CD14-positive monocyte (primary cell): ENCODE results near the gene B4GALT4. TPM values are rescaled to one million over a fixed set of nuclear protein-coding genes. Genes with fewer than 3 reads are reported as not detected.

Experiments
- DNase-seq, 3 donors: peaks; one replicate each; pipeline ENCODE4 v3.0.0-alpha.2; 2011 to 2022
- H2AFZ ChIP-seq: 2 replicates; pipeline ENCODE4 v1.6.0; 2012; ENCODE audit warnings: mild to moderate bottlenecking, low read depth, low read length, inconsistent platforms; ENCODE audit not compliant: insufficient read depth, poor library complexity, severe bottlenecking
- H3K27ac ChIP-seq, 2 donors: 1 replicate in 1 of 2; 2 replicates in 1 of 2; pipeline ENCODE4 v1.5.1; 2012 to 2013; ENCODE audit warnings: low read length in 2 of 2, control low read depth in 1 of 2, inconsistent platforms in 1 of 2, low read depth in 1 of 2, mild to moderate bottlenecking in 1 of 2
- H3K27me3 ChIP-seq, 2 donors: one replicate each; pipeline versions ENCODE4 v1.6.0 to v1.6.1; 2011 to 2013; ENCODE audit warnings: low read length in 2 of 2; ENCODE audit not compliant: control insufficient read depth in 2 of 2, insufficient read depth in 2 of 2
- H3K36me3 ChIP-seq, 2 donors: replicated peaks in 1 of 2; 1 replicate in 1 of 2; 2 replicates in 1 of 2; pipeline versions ENCODE4 v1.5.1 to v1.6.1; 2012 to 2013; ENCODE audit warnings: low read length in 2 of 2, control low read depth in 1 of 2, inconsistent platforms in 1 of 2, mild to moderate bottlenecking in 1 of 2; ENCODE audit not compliant: insufficient read depth in 2 of 2, control insufficient read depth in 1 of 2
- H3K4me1 ChIP-seq, 2 donors: 1 replicate in 1 of 2; 2 replicates in 1 of 2; pipeline versions ENCODE4 v1.5.1 to v1.6.1; 2012 to 2013; ENCODE audit warnings: low read length in 2 of 2, control low read depth in 1 of 2, inconsistent platforms in 1 of 2, mild to moderate bottlenecking in 1 of 2, moderate library complexity in 1 of 2; ENCODE audit not compliant: insufficient read depth in 2 of 2, control insufficient read depth in 1 of 2
- H3K4me2 ChIP-seq: replicated peaks from 2 replicates; pipeline ENCODE3; 2012; ENCODE audit warnings: low read length, moderate library complexity, mild to moderate bottlenecking; ENCODE audit not compliant: poor library complexity, severe bottlenecking; ENCODE audit errors: extremely low read depth
- H3K4me3 ChIP-seq, 3 experiments: fragments of 200-600 bp in 1 of 3; sonication (generic) in 1 of 3; replicated peaks in 1 of 3; 1 replicate in 2 of 3; 2 replicates in 1 of 3; pipeline ENCODE4 v1.5.1; 2011 to 2013; ENCODE audit warnings: low read length in 3 of 3, mild to moderate bottlenecking in 3 of 3, control low read depth in 2 of 3, low read depth in 2 of 3, inconsistent platforms in 1 of 3, moderate library complexity in 1 of 3
- H3K79me2 ChIP-seq: 2 replicates; pipeline ENCODE4 v1.6.0; 2012; ENCODE audit warnings: mild to moderate bottlenecking, control low read depth, inconsistent platforms, low read length, moderate library complexity; ENCODE audit not compliant: insufficient read depth
- H3K9ac ChIP-seq: 2 replicates; pipeline ENCODE4 v1.6.0; 2017; ENCODE audit warnings: low read length, mild to moderate bottlenecking; ENCODE audit not compliant: insufficient read depth, poor library complexity, severe bottlenecking
- H3K9me3 ChIP-seq, 2 donors: replicated peaks in 1 of 2; 1 replicate in 1 of 2; 2 replicates in 1 of 2; pipeline versions ENCODE4 v1.5.1 to v1.6.1; 2012 to 2013; ENCODE audit warnings: low read length in 2 of 2, control low read depth in 1 of 2; ENCODE audit not compliant: control insufficient read depth in 1 of 2, insufficient read depth in 1 of 2
- H4K20me1 ChIP-seq: 2 replicates; pipeline ENCODE4 v1.6.0; 2012; ENCODE audit warnings: mild to moderate bottlenecking, low read length, control low read depth, moderate library complexity; ENCODE audit not compliant: insufficient read depth
- H3K27ac Mint-ChIP-seq, 7 donors: one replicate each; pipeline ENCODE4 v1.8.0; 2020; ENCODE audit warnings: mild to moderate bottlenecking in 7 of 7, mixed read lengths in 7 of 7, moderate library complexity in 6 of 7, inconsistent platforms in 2 of 7
- H3K27me3 Mint-ChIP-seq, 3 donors: one replicate each; pipeline ENCODE4 v1.8.0; 2021 to 2022; ENCODE audit warnings: low read depth in 3 of 3, mild to moderate bottlenecking in 3 of 3, mixed read lengths in 3 of 3, moderate library complexity in 3 of 3, inconsistent platforms in 1 of 3
- H3K36me3 Mint-ChIP-seq, 2 donors: one replicate each; pipeline ENCODE4 v1.8.0; 2020; ENCODE audit warnings: mixed read lengths in 2 of 2, inconsistent platforms in 1 of 2, mild to moderate bottlenecking in 1 of 2
- H3K4me1 Mint-ChIP-seq: one replicate; pipeline ENCODE4 v1.8.0; 2020; ENCODE audit warnings: mild to moderate bottlenecking, mixed read lengths
- H3K4me3 Mint-ChIP-seq, 2 donors: one replicate each; pipeline ENCODE4 v1.8.0; 2020; ENCODE audit warnings: mild to moderate bottlenecking in 2 of 2, mixed read lengths in 2 of 2, moderate library complexity in 1 of 2
- H3K9me3 Mint-ChIP-seq, 7 donors: one replicate each; pipeline ENCODE4 v1.8.0; 2020 to 2022; ENCODE audit warnings: mixed read lengths in 7 of 7, mild to moderate bottlenecking in 6 of 7, moderate library complexity in 6 of 7, inconsistent platforms in 2 of 7
- WGBS: methylation state at CpG from one replicate; pipeline ENCODE4 v1.1.5; 2013; ENCODE audit warnings: missing lambda C conversion rate; ENCODE audit not compliant: insufficient coverage; 5-methylcytosine and 5-hydroxymethylcytosine counted together
- intact Hi-C, 2 donors: fragments of 100-400 bp; cut with micrococcal nuclease; formaldehyde crosslinking; loops; one replicate each; pipeline versions ENCODE4 v1.15.0 to v1.15.1; 2023
- polyA plus RNA-seq, 3 donors: library from polyadenylated mRNA; depleted of rRNA in 1 of 3; unstranded in 2 of 3; stranded (reverse) in 1 of 3; fragments of 300-500 nt in 2 of 3; fragments of >200 nt in 1 of 3; fragmentation: Illumina TruSeq in 2 of 3; gene quantifications; 1 replicate in 2 of 3; 2 replicates in 1 of 3; pipeline ENCODE4 v1.2.3, GENCODE V29; 2012 to 2021
- TF ChIP-seq, protein P1 (sequence below): fragments of 200-600 bp; IDR thresholded peaks from one replicate; pipeline ENCODE4 v1.8.0; 2022; ENCODE audit warnings: antibody characterized with exemption, mild to moderate bottlenecking

B4GALT4 gene
- polyA plus RNA-seq, 3 donors: 5.8 to 7.4 (median 5.8) TPM

- Mint-ChIP-seq H3K4me3 (no peak overlapping the region), H3K36me3 (peaks cover 74 to 88% of the 10 kb centered on the region in 2 donors), H3K9me3 (no peaks in the 10 kb centered on the region), H3K4me1 (no peaks in the 10 kb centered on the region), H3K27me3 (no peaks in the 10 kb centered on the region), H3K27ac (peak overlapping the region in 1 of 7 donors; percentile 8)
- Histone ChIP-seq H3K79me2 (no peaks in the 10 kb centered on the region), H3K27ac (no peak overlapping the region), H4K20me1 (no peaks in the 10 kb centered on the region), H3K4me2 (no peak overlapping the region), H3K4me3 (no peak overlapping the region), H3K36me3 (peaks cover 64 to 96% of the 10 kb centered on the region in 2 donors), H3K9ac (no peak overlapping the region), H3K27me3 (no peaks in the 10 kb centered on the region), H3K9me3 (no peaks in the 10 kb centered on the region), H2AFZ (no peak overlapping the region), H3K4me1 (no peaks in the 10 kb centered on the region)
- intact Hi-C loops: no loop called here
- TF ChIP-seq, protein P1, sequence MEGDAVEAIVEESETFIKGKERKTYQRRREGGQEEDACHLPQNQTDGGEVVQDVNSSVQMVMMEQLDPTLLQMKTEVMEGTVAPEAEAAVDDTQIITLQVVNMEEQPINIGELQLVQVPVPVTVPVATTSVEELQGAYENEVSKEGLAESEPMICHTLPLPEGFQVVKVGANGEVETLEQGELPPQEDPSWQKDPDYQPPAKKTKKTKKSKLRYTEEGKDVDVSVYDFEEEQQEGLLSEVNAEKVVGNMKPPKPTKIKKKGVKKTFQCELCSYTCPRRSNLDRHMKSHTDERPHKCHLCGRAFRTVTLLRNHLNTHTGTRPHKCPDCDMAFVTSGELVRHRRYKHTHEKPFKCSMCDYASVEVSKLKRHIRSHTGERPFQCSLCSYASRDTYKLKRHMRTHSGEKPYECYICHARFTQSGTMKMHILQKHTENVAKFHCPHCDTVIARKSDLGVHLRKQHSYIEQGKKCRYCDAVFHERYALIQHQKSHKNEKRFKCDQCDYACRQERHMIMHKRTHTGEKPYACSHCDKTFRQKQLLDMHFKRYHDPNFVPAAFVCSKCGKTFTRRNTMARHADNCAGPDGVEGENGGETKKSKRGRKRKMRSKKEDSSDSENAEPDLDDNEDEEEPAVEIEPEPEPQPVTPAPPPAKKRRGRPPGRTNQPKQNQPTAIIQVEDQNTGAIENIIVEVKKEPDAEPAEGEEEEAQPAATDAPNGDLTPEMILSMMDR: no peak
- 86% methylated on average over 1 of the region's 2 CpGs for WGBS
- DNase-seq: no peak
Measured at GRCh38 chr3:119221779-119222320, 18.8 kb downstream of the B4GALT4 start.

- H3K36me3 ChIP-seq: peaks cover 62 to 96% of the 10 kb centered on the region in 2 donors
- TF ChIP-seq, protein P1: no peak
- H3K4me3 ChIP-seq: no peak overlapping the region
- H3K79me2 ChIP-seq: no peaks in the 10 kb centered on the region
- no peaks in the 10 kb centered on the region for H3K27me3 Mint-ChIP-seq
- no peak overlapping the region for H3K4me3 Mint-ChIP-seq
- no peaks in the 10 kb centered on the region for H3K27me3 ChIP-seq
- 100% methylated on average over 1 of the region's 3 CpGs for WGBS
- no peak for DNase-seq
- H3K4me1 Mint-ChIP-seq: no peaks in the 10 kb centered on the region
- no peak overlapping the region for H2AFZ ChIP-seq
- H3K27ac ChIP-seq: no peak overlapping the region
- no peak overlapping the region for H3K27ac Mint-ChIP-seq
- no peaks in the 10 kb centered on the region for H3K9me3 ChIP-seq
- intact Hi-C loops: no loop called here
- no peak overlapping the region for H3K9ac ChIP-seq
- no peak overlapping the region for H3K4me2 ChIP-seq
- H3K9me3 Mint-ChIP-seq: no peaks in the 10 kb centered on the region
- H4K20me1 ChIP-seq: no peaks in the 10 kb centered on the region
- H3K4me1 ChIP-seq: no peaks in the 10 kb centered on the region
- H3K36me3 Mint-ChIP-seq: peaks cover 71 to 88% of the 10 kb centered on the region in 2 donors
Measured at GRCh38 chr3:119220970-119221667, 19.6 kb downstream of the B4GALT4 start.
